ENCODE data around the gene RAD51. TPM values are rescaled to one million over a fixed set of nuclear protein-coding genes. Genes with fewer than 3 reads are reported as not detected.

Gene RAD51
- total RNA-seq, 1 donor from 2014 or later: 13.2 TPM

GRCh38 chr15:40746916-40747418 is 52.0 kb downstream of the RAD51 start:
- Mint-ChIP-seq H3K27ac (no peak overlapping the region), H3K4me1 (ENCODE audit: low read depth) (no peaks in the 10 kb centered on the region), H3K9me3 (ENCODE audit: low read depth) (no peaks in the 10 kb centered on the region), H3K27me3 (no peaks in the 10 kb centered on the region), H3K36me3 (ENCODE audit: insufficient read depth) (peaks cover 3% of the 10 kb centered on the region), H3K4me3 (ENCODE audit: low read depth) (no peak overlapping the region)
- no peak for DNase-seq (ENCODE audit: low spot score, unreplicated experiment)
- TF ChIP-seq CTCF (IDR thresholded peaks at IDR 0.05; ENCODE audit: unreplicated experiment): no peak

GRCh38 chr15:40747685-40748631 is 53.0 kb downstream of the RAD51 start:
- Mint-ChIP-seq H3K9me3 (ENCODE audit: low read depth) (no peaks in the 10 kb centered on the region), H3K4me3 (ENCODE audit: low read depth) (no peak overlapping the region), H3K27ac (no peak overlapping the region), H3K36me3 (ENCODE audit: insufficient read depth) (peaks cover 1% of the 10 kb centered on the region), H3K4me1 (ENCODE audit: low read depth) (no peaks in the 10 kb centered on the region), H3K27me3 (no peaks in the 10 kb centered on the region)
- no peak for DNase-seq (ENCODE audit: low spot score, unreplicated experiment)
- TF ChIP-seq CTCF (IDR thresholded peaks at IDR 0.05; ENCODE audit: unreplicated experiment): no peak

- no peak overlapping the region for H3K4me3 Mint-ChIP-seq (ENCODE audit: low read depth)
- DNase-seq (ENCODE audit: low spot score, unreplicated experiment): no peak
- H3K27me3 Mint-ChIP-seq: no peaks in the 10 kb centered on the region
- no peak for TF ChIP-seq CTCF (IDR thresholded peaks at IDR 0.05; ENCODE audit: unreplicated experiment)
- H3K4me1 Mint-ChIP-seq (ENCODE audit: low read depth): peaks cover 4% of the 10 kb centered on the region
- H3K9me3 Mint-ChIP-seq (ENCODE audit: low read depth): no peaks in the 10 kb centered on the region
- H3K36me3 Mint-ChIP-seq (ENCODE audit: insufficient read depth): peaks cover 3% of the 10 kb centered on the region
- H3K27ac Mint-ChIP-seq: no peak overlapping the region
These were observed 54.2 kb downstream of the RAD51 start for GRCh38 chr15:40749151-40749630.

GRCh38 chr15:40750885-40751284 is 55.9 kb downstream of the RAD51 start:
- Mint-ChIP-seq H3K27me3 (no peaks in the 10 kb centered on the region), H3K27ac (no peak overlapping the region), H3K4me1 (ENCODE audit: low read depth) (peaks cover 8% of the 10 kb centered on the region), H3K4me3 (ENCODE audit: low read depth) (no peak overlapping the region), H3K9me3 (ENCODE audit: low read depth) (no peaks in the 10 kb centered on the region), H3K36me3 (ENCODE audit: insufficient read depth) (peaks cover 3% of the 10 kb centered on the region)
- no peak for TF ChIP-seq CTCF (IDR thresholded peaks at IDR 0.05; ENCODE audit: unreplicated experiment)
- no peak for DNase-seq (ENCODE audit: low spot score, unreplicated experiment)

- H3K4me1 Mint-ChIP-seq (ENCODE audit: low read depth): peaks cover 9% of the 10 kb centered on the region
- peaks cover 3% of the 10 kb centered on the region for H3K36me3 Mint-ChIP-seq (ENCODE audit: insufficient read depth)
- no peaks in the 10 kb centered on the region for H3K27me3 Mint-ChIP-seq
- no peak overlapping the region for H3K4me3 Mint-ChIP-seq (ENCODE audit: low read depth)
- TF ChIP-seq CTCF (IDR thresholded peaks at IDR 0.05; ENCODE audit: unreplicated experiment): no peak
- H3K27ac Mint-ChIP-seq: no peak overlapping the region
- H3K9me3 Mint-ChIP-seq (ENCODE audit: low read depth): no peaks in the 10 kb centered on the region
- DNase-seq (ENCODE audit: low spot score, unreplicated experiment): no peak
These were observed 56.8 kb downstream of the RAD51 start for GRCh38 chr15:40751745-40752144.
